Measurements from ENCODE around the gene LYPD6B.

- TF ChIP-seq POLR2A (IDR thresholded peaks at IDR 0.05) (no peak), CTCF (IDR thresholded peaks at IDR 0.05) (no peak)
These were observed 29.9 kb downstream of the LYPD6B start for GRCh38 chr2:149068225-149068995.

Measured in lower leg skin (tissue), 3 donors.